ENCODE measurements around the gene SMURF1. TPM values are rescaled to one million over a fixed set of nuclear protein-coding genes. Genes with fewer than 3 reads are reported as not detected.

Gene SMURF1
- total RNA-seq, 4 donors from 2014 or later: 23.6 to 35.3 (median 27.8) TPM

DNA sequence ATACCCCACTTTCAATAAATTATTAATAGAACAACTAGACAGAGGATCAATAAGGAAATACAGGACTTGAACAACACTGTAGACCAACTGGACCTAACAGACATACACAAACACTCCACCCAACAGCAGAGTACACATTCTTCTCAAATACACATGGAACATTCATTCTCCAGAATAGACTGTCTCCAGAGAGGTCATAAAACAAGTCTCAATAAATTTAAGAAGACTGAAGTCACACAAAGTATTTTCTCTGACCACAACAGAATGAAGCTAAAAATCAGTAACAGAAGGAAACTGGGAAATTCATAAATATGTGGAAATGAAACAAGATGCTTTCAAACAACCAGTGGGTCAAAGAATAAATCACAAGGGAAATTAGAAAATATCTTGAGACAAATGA, 119.8 kb downstream of the SMURF1 start:
- no peak for ATAC-seq (ENCODE audit: low FRiP score)
- DNase-seq (ENCODE audit: low spot score): no peak
- TF ChIP-seq, protein P1, sequence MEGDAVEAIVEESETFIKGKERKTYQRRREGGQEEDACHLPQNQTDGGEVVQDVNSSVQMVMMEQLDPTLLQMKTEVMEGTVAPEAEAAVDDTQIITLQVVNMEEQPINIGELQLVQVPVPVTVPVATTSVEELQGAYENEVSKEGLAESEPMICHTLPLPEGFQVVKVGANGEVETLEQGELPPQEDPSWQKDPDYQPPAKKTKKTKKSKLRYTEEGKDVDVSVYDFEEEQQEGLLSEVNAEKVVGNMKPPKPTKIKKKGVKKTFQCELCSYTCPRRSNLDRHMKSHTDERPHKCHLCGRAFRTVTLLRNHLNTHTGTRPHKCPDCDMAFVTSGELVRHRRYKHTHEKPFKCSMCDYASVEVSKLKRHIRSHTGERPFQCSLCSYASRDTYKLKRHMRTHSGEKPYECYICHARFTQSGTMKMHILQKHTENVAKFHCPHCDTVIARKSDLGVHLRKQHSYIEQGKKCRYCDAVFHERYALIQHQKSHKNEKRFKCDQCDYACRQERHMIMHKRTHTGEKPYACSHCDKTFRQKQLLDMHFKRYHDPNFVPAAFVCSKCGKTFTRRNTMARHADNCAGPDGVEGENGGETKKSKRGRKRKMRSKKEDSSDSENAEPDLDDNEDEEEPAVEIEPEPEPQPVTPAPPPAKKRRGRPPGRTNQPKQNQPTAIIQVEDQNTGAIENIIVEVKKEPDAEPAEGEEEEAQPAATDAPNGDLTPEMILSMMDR (IDR thresholded peaks at IDR 0.05): no peak

DNA sequence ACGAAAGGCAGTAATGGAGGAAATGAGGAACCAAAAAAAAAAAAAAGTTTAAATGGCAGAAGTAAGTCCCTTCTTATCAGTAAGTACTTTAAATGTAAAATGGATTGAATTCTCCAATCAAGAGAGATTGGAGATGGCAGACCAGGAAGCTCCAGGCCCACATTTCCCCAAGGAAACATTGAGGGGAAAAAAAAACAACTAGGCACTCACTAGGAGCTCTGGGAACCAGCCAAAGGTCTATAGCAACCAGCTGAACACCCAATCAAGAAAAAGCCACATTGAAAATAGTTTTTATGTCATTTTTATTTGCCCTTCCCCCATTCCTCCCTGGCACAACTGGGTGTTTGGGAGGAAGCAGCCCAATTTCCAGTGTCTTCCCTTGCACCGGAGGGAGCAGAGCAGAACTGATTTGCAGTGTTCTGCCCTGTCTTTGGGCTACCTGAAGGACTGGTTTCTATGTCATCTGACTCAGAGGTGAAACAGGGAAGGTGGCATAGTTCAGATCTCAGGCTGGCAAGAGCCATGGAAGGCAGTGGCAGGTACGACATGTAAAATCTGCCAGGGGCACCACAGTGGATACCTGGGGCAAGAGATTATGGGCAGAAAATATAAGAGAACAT, 121.9 kb downstream of the SMURF1 start:
- TF ChIP-seq, protein P1 (IDR thresholded peaks at IDR 0.05): no peak
- ATAC-seq (ENCODE audit: low FRiP score) (no peak), DNase-seq (ENCODE audit: low spot score) (no peak)

DNA sequence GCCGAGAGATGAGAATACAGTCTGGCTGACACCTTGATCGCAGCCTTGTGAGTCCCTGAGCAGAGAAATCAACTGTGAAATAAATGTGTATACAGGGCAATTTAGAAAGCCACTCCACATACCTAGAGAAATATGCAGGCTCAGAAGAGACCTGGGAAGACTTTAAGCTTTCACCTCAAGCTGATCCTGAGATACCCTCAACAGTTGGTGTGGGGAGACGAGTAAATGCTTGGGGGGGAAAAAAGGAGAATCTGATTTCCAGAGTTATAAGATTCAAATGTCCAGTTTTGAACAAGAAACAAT, 123.5 kb downstream of the SMURF1 start:
- ATAC-seq (ENCODE audit: low FRiP score) (no peak), DNase-seq (ENCODE audit: low spot score) (no peak)
- TF ChIP-seq, protein P1 (IDR thresholded peaks at IDR 0.05): no peak

DNA sequence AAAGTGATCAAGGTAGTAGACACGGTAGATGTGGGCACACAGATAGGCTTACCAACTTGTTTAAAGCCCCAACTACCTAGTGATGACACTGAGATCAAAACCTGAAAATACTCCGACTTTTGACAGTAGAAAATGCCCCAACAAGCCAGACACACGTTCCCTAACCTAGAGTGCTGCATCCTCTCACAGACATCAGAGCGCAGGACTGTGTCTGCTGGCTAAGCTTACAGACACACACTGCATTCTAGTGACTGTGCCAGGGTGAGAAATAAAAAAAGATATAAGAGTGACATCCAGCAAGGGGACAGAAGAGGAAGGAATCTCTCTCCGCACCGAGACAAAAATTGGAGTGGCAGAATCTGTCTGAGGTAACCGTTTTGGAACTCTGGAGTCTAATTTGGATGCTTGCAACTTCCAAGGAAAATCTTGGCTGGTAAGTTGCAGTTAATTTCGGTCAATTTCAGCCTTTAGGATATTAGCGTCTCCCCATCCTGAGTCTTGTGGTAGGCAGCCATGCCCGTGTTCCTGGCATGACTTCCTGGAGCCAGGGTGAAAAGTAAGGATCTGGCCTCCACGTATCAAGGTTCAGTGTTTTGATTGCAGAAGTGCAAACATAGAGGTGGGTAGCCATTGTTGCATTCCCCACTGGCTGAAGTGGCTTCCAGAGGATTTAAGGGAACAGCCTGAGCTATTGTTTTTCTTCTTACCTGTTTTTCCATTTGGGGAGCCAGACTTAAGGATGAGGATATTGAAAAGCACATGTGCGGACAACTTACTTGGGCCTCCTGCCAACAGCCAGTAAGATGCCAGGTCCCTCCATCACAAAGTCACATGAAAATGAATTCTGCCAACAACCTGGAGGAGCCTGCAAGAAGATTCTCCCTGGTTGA, 124.1 kb downstream of the SMURF1 start:
- DNase-seq (ENCODE audit: low spot score) (no peak), ATAC-seq (ENCODE audit: low FRiP score) (no peak)
- TF ChIP-seq, protein P1 (IDR thresholded peaks at IDR 0.05): no peak

DNA sequence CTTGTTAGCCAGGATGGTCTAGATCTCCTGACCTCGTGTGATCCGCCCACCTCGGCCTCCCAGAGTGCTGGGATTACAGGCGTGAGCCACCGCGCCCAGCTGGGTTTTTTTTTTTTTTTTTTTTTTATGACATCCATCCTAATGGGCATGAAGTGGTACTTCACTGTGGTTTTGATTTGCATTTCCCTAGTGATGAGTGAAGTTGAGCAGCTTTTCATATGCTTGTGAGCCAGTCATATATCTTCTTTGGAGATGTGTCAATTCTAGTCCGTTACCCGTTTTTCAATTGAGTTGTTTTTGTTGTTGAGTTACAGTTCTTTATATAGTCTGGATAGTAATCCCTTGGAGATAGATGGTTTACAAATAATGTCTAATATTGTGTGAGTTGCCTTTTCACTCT, 127.7 kb downstream of the SMURF1 start:
- ATAC-seq (ENCODE audit: low FRiP score) (no peak), DNase-seq (ENCODE audit: low spot score) (no peak)
- TF ChIP-seq, protein P1 (IDR thresholded peaks at IDR 0.05): no peak

DNA sequence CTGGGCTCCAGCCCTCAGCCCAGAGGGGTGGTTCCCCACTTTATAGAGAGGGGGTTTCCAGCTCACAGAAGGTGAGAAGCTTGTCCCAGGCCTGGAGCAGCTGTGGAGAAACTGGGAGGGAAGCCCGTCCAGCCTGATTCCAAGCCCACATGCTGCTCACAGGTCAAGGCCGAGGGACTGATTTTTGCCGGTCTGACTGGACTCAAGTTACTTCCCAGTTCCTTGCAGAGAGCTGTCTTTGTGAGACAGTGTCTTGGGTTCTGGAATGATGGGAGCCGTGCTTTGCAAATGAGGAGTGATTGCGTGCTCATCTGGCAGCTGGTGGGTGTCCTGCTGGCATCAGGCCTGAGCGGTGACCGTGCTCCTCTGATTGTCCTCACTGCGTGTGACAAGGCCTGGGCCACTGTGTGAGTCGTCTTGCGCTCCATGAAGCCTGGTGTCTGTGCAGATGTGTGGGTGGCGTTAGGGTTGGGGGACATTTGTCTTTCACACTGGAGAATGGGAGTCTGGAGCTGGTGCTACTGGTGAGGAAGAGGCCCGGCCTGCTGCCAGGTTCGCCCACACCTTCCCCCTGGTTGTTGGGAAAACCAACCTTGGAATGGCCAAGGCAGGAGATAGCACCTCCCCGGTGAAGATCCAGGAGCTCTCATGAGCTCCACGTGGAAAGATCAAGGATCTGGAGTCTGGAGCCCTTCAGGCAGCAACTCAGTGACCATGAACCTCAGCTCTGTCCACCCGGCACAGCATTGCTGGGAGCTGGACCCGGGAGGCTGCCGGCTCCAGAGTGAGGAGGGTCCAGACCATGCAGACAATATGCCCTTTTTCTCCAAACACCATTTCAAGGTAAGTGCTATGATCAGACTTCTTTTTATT, 129.6 kb downstream of the SMURF1 start:
- DNase-seq (ENCODE audit: low spot score) (no peak), ATAC-seq (ENCODE audit: low FRiP score) (no peak)
- TF ChIP-seq, protein P1 (IDR thresholded peaks at IDR 0.05): no peak

All from omental fat pad (tissue), 4 donors.